ENCODE data around the gene BID. TPM values are rescaled to one million over a fixed set of nuclear protein-coding genes. Genes with fewer than 3 reads are reported as not detected.
"Not testable (repeated sequence)": the region's sequence is repeated elsewhere in the genome, so short reads cannot be mapped to it uniquely, and the experiment has no call there.

BID gene
- total RNA-seq, 2 donors from 2014 or later, result 4.0 to 9.3 TPM

- WGBS, 2 donors, result 82 to 92% methylated on average over 8 to 9 of the region's 9 CpGs
- H3K4me3 ChIP-seq, result no peak overlapping the region
- TF ChIP-seq POLR2A (IDR thresholded peaks at IDR 0.05), result no peak
- TF ChIP-seq CTCF (IDR thresholded peaks at IDR 0.05), result no peak
- no peaks in the 10 kb centered on the region for H3K36me3 ChIP-seq (replicated peaks in 1 of 2; ENCODE audit: insufficient read depth in 1 of 2, low read depth in 2 of 2)
- ATAC-seq (no peak), DNase-seq (peak in 1 of 4 donors; percentile 10)
- H3K27ac ChIP-seq, result no peak overlapping the region
- intact Hi-C loops (cut with DNase I), result no loop called here
- H3K9me3 ChIP-seq, result no peaks in the 10 kb centered on the region
- H3K4me1 ChIP-seq, result peaks cover 13% of the 10 kb centered on the region
- H3K27me3 ChIP-seq, result no peaks in the 10 kb centered on the region
Measured at GRCh38 chr22:17769716-17770082, 4.6 kb downstream of the BID start.

DNA sequence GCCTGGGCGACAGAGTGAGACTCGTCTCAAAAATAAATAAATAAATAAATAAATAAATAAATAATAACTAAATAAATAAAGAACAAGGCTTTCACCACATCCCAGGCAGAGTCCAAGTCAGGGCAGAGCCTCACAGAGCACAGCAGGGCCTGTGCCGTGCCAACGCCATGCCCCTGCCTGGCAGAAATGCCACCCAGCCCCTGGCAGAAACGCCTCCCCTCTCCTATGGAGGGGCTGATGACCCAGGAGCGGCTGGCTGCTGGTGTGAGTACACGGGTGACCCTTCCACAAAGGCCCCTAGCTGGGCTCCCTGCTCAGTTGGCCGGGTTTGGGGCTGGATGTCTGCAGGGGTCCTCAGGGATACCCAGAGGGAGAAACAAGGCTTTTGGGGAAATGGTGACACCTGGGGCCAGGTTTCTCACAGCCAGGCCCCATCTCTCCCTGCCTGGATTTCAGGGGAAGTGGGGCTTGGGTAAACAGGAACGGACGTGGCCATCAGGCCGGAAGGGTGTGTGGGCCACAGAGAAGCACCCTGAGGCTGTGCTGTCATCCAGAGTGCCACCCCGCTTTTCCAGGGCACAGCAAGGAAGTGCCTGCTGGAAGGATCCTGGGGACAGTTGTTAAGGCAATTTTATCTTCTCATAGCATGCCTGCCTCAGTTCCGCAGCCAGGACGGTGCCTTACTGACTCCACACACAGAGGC is 5.1 kb downstream of the BID start:
- TF ChIP-seq POLR2A (IDR thresholded peaks at IDR 0.05) (no peak), CTCF (IDR thresholded peaks at IDR 0.05) (no peak)
- H3K27ac ChIP-seq, result no peak overlapping the region
- 85 to 96% methylated on average over 13 to 14 of the region's 14 CpGs for WGBS, 2 donors
- ATAC-seq (no peak), DNase-seq (no peak)
- H3K9me3 ChIP-seq, result no peaks in the 10 kb centered on the region
- H3K4me1 ChIP-seq, result peaks cover 13% of the 10 kb centered on the region
- H3K27me3 ChIP-seq, result no peaks in the 10 kb centered on the region
- H3K4me3 ChIP-seq, result no peak overlapping the region
- intact Hi-C loops (cut with DNase I), result no loop called here
- H3K36me3 ChIP-seq (replicated peaks in 1 of 2; ENCODE audit: insufficient read depth in 1 of 2, low read depth in 2 of 2), result no peaks in the 10 kb centered on the region

- H3K27me3 ChIP-seq, result no peaks in the 10 kb centered on the region
- 81 to 89% methylated on average over 14 of the region's 14 CpGs for WGBS, 2 donors
- TF ChIP-seq POLR2A (IDR thresholded peaks at IDR 0.05), result no peak
- TF ChIP-seq CTCF (IDR thresholded peaks at IDR 0.05), result no peak
- DNase-seq (no peak), ATAC-seq (no peak)
- intact Hi-C loops (cut with DNase I), result no loop called here
- H3K4me3 ChIP-seq, result no peak overlapping the region
- no peaks in the 10 kb centered on the region for H3K36me3 ChIP-seq (replicated peaks in 1 of 2; ENCODE audit: insufficient read depth in 1 of 2, low read depth in 2 of 2)
- H3K9me3 ChIP-seq, result no peaks in the 10 kb centered on the region
- H3K27ac ChIP-seq, result no peak overlapping the region
- peaks cover under 1% of the 10 kb centered on the region for H3K4me1 ChIP-seq
Measured at GRCh38 chr22:17767233-17768065, 6.8 kb downstream of the BID start.

DNA sequence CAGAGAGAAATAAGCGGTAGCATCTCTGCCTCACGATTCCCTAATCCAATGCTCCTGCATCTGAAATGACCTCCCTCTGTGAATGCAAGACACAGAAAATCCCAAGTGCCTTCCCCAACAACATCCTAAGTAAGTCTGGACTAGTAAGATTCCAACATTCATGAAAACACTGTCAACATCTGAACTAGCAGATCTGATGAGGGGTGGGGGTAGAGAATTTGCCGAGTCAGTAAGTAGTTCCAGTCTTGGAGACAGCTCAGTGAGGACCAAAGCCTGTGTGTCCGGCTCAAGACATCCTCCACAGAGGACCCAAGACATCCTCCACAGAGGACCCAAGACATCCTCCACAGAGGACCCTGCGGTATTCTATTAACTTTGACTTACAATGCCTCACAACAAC is 9.4 kb downstream of the BID start:
- intact Hi-C loops (cut with DNase I); H3K9me3 ChIP-seq; ATAC-seq; H3K4me1 ChIP-seq; H3K27ac ChIP-seq; H3K27me3 ChIP-seq; DNase-seq; H3K36me3 ChIP-seq (replicated peaks in 1 of 2; ENCODE audit: insufficient read depth in 1 of 2, low read depth in 2 of 2); H3K4me3 ChIP-seq: not testable (repeated sequence)
- WGBS, 2 donors, result 89 to 97% methylated on average over 4 to 5 of the region's 5 CpGs

GRCh38 chr22:17764036-17764435 is 10.2 kb downstream of the BID start:
- no peak for TF ChIP-seq CTCF (IDR thresholded peaks at IDR 0.05)
- no peak for TF ChIP-seq POLR2A (IDR thresholded peaks at IDR 0.05)
- WGBS, 2 donors, result 71 to 84% methylated on average over 5 of the region's 5 CpGs

GRCh38 chr22:17763442-17763841 is 10.8 kb downstream of the BID start:
- intact Hi-C loops (cut with DNase I); DNase-seq; H3K4me3 ChIP-seq; H3K27ac ChIP-seq; H3K4me1 ChIP-seq; ATAC-seq; H3K36me3 ChIP-seq (replicated peaks in 1 of 2; ENCODE audit: insufficient read depth in 1 of 2, low read depth in 2 of 2); H3K9me3 ChIP-seq; H3K27me3 ChIP-seq: not testable (repeated sequence)
- WGBS, 2 donors, result 82 to 96% methylated on average over 10 of the region's 10 CpGs

More at GRCh38 chr22:17764036-17764435, 10.2 kb downstream of the BID start:
- no peak for DNase-seq
- Histone ChIP-seq H3K4me3 (no peak overlapping the region), H3K36me3 (replicated peaks in 1 of 2; ENCODE audit: insufficient read depth in 1 of 2, low read depth in 2 of 2) (no peaks in the 10 kb centered on the region), H3K27ac (no peak overlapping the region), H3K27me3 (no peaks in the 10 kb centered on the region), H3K9me3 (no peaks in the 10 kb centered on the region), H3K4me1 (no peaks in the 10 kb centered on the region)
- ATAC-seq, result no peak
- intact Hi-C loops (cut with DNase I), result no loop called here
